Activated CD8-positive, alpha-beta memory T cell treated with anti-CD3 and anti-CD28 coated beads, Interleukin-2, amount 50 U/mL, for 24 hours (primary cell): ENCODE data around the gene CEACAM7.
"Not testable (repeated sequence)": the region's sequence is repeated elsewhere in the genome, so short reads cannot be mapped to it uniquely, and the experiment has no call there.

Source experiments
- DNase-seq: peaks from one replicate; pipeline ENCODE4 v3.0.0-alpha.2; 2020; ENCODE audit errors: extremely low read depth

CEACAM7 gene

DNA sequence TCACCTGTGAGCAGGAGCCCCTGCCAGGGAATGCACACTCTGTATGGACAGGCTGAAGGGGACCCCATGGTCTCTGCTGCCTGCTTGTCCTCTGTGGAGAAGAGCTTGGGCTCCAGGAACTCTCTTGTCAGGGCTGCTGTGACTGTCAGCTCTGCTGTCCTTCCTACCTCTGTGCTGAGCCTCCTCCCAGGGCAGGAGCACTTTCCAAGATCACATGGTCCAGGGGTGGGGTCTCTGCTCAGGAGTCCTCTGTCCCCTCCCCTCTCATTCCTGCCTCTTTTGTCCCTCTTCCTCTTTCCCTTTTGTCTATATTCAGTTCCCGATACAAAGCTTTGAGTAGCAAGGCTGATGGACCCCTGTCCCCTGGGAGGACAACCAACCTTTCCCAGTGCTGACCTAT lies at the start of gene CEACAM7:
Gene CEACAM7 (minus strand): TSS at position 173 of the 400 bp plus-strand sequence. CDS start 105 bp downstream, at position 68.
- no peak for DNase-seq

DNA sequence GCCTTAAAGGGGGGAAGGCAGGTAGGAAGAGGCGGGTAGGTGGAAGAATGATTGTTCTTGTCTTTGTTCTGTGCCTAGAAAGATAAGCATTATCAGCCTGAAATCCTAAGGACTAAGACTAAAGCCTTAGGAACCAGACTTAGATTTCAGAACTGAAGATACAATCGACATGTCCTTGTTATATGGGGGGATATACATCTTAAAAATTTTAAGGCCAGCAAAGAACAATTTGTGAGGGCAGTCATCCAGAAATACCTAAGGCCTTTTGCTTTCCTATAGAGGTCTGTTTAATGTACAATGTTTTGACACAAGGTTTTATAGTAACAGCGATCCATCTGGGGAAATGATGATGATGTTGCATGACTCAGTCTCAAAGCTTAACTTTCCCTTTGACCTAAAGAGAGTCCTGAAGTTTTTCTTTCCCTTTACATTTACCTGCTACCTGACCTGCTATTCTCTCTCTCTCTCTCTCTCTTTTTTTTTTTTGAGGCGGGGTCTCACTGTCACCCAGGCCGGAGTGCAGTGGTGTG lies 47.1 kb upstream of the CEACAM7 start:
- DNase-seq = no peak

DNA sequence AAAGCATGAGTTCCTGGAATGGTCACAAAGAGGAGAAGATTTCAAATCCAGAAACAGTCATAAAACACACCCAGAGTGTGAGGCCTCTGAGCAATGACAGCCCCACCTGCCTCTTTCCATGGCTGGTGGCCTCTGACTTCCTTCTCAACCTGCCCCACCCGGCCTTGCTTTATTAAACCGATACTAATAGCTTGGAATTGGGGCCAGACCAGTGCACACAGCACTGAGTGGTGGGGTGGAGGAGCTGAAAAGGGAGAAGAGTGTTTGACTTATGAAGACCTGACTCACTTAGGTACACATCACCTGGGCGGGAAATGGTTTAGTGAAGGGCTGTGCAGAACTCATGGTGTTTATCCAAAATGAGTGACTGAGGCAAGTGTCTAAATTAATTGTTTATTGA lies 46.5 kb upstream of the CEACAM7 start:
- no peak for DNase-seq

DNA sequence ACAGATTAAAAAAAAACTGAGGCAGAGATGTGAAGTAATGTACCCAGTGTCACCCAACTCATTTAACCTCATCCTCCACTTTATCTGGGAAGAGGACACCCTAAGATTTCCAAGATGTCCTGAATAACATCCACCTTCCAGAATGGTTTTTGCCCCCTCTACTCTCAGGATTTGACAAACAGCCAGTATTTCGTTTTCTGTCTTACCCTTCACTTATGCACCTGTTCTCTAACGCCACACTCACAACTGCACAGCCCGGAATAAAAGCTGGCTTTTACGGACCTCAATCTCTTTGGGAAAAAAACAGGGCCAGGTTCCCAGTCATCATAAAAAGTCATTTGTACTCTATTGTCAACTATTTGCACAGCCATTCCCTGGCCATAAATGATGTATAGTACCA lies 46.1 kb upstream of the CEACAM7 start:
- no peak for DNase-seq

DNA sequence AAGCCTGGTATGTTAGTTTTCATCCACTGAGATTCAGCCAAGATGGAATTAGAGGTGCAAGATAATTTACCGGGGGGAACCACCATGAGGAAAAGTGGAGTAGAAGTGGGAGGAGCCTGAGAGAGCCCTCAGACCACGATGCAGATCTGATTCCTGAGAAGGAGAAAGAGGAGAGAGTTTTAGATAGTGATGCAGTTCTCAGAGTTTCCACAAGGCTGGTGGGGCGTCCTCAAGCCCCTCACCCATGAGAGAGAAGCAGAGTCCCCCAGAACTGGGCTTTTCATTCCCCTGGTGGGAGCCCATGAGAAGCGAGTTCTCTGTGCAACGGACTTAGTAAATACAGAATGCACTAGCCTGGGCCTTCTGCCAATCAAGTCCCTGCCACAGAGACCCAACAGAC lies 38.4 kb upstream of the CEACAM7 start:
- no peak for DNase-seq

- no peak for DNase-seq
Observed at GRCh38 chr19:41720103-41720502, 32.0 kb upstream of the CEACAM7 start.

- DNase-seq = no peak
Observed at GRCh38 chr19:41718761-41719160, 30.7 kb upstream of the CEACAM7 start.

DNA sequence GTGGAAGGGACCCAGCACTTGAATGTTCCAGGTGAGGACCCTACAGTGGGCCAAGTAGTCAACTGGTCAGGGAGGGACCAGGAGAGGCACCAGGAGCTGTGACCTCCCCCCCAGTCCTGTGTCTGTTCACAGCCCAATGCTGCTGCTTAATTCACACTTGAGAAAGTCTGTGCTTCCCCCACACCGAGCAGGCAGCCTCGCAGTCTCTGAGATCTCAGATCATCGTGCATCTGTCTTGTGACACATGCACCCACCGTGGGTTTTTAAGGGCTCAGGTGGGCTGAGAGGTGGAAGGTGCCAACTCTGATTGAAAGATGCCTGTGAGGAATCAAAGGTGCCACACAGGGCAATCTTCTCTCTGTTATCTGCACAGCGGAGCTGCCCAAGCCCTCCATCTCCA lies 26.5 kb upstream of the CEACAM7 start:
- no peak for DNase-seq

DNA sequence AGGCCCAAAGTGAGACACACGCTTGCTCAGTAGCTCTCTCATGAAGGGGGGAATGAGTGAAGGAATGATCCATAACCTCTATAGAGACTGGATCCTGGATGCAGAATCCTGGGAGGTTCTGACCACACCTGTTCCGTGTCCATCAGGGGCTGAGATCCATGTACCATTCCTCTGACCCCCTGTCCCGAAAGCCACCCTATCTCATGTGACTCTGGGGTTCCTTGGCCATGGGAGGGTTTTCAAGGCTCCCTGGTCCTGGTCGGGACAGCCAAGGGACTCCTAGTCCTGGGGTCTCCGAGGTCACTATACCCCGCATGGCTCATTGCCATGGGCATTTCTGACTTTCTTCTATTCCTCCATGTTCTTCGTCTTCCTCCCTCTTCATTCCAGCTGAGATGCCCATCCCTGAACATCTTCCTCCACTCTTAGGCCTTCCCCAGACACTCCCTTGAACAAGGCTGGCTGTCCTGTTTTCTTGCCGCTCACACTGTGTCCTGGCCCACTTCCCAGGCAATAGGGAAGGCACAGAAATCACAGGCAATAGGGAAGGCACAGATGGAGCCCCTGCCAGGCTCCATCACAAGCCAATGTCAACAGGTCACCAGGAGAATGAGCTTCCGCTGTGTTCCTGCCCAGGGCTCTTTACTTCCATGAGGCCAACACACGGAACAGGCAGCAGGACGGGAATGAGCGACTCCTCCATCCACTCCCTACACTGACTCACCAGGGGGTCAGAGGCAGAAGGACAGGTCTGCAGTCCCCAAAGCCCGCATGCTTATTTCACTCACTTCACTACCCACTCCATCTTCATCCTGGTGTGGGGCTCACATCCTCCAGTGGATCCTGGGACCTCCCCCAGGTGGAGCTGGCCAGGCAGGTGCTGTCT lies 23.5 kb upstream of the CEACAM7 start:
- DNase-seq = no peak

DNA sequence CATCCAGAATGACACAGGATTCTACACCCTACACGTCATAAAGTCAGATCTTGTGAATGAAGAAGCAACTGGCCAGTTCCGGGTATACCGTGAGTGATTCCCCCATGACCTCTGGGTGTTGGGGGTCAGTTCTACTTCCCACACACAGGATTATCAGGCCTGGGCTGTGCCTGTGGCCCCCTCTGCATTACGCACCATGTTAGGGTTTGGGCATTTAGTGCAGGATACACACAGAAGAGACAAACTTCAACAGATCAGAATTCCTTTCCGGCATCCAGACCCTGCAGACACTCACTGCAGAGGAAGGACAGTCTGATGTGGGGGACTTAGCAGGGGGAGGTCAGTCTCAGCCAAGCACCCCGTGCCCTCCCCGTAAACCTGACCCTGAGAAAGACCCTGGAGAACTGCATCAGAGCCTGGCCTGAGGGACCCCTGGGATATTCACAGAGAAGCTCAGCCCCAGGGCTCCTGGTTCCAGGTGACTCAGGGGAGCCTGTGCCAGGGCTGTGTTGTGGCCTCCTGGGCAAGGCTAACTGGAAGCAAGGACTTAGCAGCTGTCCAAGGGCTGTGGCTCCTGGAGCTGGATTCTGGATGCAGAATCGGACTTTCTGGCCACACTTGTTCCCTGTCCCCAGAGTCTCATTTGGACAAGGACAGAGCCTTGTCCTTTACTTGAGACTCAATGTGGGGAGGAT lies 22.0 kb upstream of the CEACAM7 start:
- DNase-seq = no peak

GRCh38 chr19:41709516-41709915 lies 21.4 kb upstream of the CEACAM7 start:
- DNase-seq = not testable (repeated sequence)

DNA sequence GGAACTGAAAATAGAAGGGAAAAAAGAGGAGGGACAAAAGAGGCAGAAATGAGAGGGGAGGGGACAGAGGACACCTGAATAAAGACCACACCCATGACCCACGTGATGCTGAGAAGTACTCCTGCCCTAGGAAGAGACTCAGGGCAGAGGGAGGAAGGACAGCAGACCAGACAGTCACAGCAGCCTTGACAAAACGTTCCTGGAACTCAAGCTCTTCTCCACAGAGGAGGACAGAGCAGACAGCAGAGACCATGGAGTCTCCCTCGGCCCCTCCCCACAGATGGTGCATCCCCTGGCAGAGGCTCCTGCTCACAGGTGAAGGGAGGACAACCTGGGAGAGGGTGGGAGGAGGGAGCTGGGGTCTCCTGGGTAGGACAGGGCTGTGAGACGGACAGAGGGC lies 20.4 kb upstream of the CEACAM7 start, which contains the start of gene CEACAM5:
Gene CEACAM5 (plus strand): TSS at position 146 of the 400 bp plus-strand sequence. CDS start 106 bp downstream, at position 252.
- no peak for DNase-seq

GRCh38 chr19:41707871-41708371 lies 19.9 kb upstream of the CEACAM7 start:
- no peak for DNase-seq

GRCh38 chr19:41707502-41707812 lies 19.4 kb upstream of the CEACAM7 start:
- DNase-seq = no peak

GRCh38 chr19:41706741-41707501 lies 18.9 kb upstream of the CEACAM7 start:
- DNase-seq = peak; percentile 31

- DNase-seq = no peak
Observed at GRCh38 chr19:41705393-41706174, 17.5 kb upstream of the CEACAM7 start.

DNA sequence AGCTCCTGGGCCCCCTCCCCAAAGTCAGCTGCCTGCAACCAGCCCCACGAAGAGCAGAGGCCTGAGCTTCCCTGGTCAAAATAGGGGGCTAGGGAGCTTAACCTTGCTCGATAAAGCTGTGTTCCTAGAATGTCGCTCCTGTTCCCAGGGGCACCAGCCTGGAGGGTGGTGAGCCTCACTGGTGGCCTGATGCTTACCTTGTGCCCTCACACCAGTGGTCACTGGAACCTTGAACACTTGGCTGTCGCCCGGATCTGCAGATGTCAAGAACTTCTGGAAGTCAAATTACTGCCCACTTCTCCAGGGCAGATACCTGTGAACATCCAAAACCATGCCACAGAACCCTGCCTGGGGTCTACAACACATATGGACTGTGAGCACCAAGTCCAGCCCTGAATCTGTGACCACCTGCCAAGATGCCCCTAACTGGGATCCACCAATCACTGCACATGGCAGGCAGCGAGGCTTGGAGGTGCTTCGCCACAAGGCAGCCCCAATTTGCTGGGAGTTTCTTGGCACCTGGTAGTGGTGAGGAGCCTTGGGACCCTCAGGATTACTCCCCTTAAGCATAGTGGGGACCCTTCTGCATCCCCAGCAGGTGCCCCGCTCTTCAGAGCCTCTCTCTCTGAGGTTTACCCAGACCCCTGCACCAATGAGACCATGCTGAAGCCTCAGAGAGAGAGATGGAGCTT lies 15.7 kb upstream of the CEACAM7 start:
- DNase-seq = no peak

- DNase-seq = no peak
Observed at GRCh38 chr19:41702171-41702651, 14.1 kb upstream of the CEACAM7 start.

GRCh38 chr19:41701401-41702075 lies 13.5 kb upstream of the CEACAM7 start:
- DNase-seq = no peak
